Activated gamma-delta T cell (primary cell): ENCODE data around the gene IFI16.
"Not testable (repeated sequence)": the region's sequence is repeated elsewhere in the genome, so short reads cannot be mapped to it uniquely, and the experiment has no call there.

ENCODE experiments used
- DNase-seq: peaks from one replicate; lab custom pipeline; 2025; lab: John Stamatoyannopoulos, UW
- total RNA-seq, 2 donors: gene quantifications; one replicate each; lab custom pipeline; 2026; lab: John Stamatoyannopoulos, UW

The IFI16 gene
- total RNA-seq: 163 to 196 reads per million in 2 donors

- DNase-seq: no peak
These were observed at the start of gene IFI16 for GRCh38 chr1:159009704-159010361. IFI16 (plus strand) TSS chr1:159009907; CDS start chr1:159014681, 4,774 bp downstream.

GRCh38 chr1:158961178-158961577 lies 48.5 kb upstream of the IFI16 start:
- no peak for DNase-seq

- DNase-seq: no peak
These were observed 46.7 kb upstream of the IFI16 start for GRCh38 chr1:158962983-158963382.

- DNase-seq: no peak
These were observed 40.5 kb upstream of the IFI16 start for GRCh38 chr1:158969166-158969565.

GRCh38 chr1:158969855-158970254 lies 39.9 kb upstream of the IFI16 start:
- DNase-seq: no peak

- DNase-seq: no peak
These were observed 36.9 kb upstream of the IFI16 start for GRCh38 chr1:158972841-158973240.

- no peak for DNase-seq
These were observed 33.5 kb upstream of the IFI16 start for GRCh38 chr1:158976219-158976618.

GRCh38 chr1:158978730-158979129 lies 31.0 kb upstream of the IFI16 start:
- DNase-seq: no peak

- DNase-seq: no peak
These were observed 30.5 kb upstream of the IFI16 start for GRCh38 chr1:158979229-158979628.

GRCh38 chr1:158983235-158983634 lies 26.5 kb upstream of the IFI16 start:
- no peak for DNase-seq

GRCh38 chr1:158984386-158984785 lies 25.3 kb upstream of the IFI16 start:
- no peak for DNase-seq

GRCh38 chr1:158989424-158989823 lies 20.3 kb upstream of the IFI16 start:
- DNase-seq: no peak

- no peak for DNase-seq
These were observed 16.9 kb upstream of the IFI16 start for GRCh38 chr1:158992787-158993312.

GRCh38 chr1:158996998-158997397 lies 12.7 kb upstream of the IFI16 start:
- DNase-seq: no peak

- no peak for DNase-seq
These were observed 11.5 kb upstream of the IFI16 start for GRCh38 chr1:158998037-158998780.

GRCh38 chr1:158998781-158999161 lies 10.9 kb upstream of the IFI16 start:
- DNase-seq: no peak

GRCh38 chr1:158999316-159000069 lies 10.2 kb upstream of the IFI16 start:
- DNase-seq: no peak

- DNase-seq: no peak
These were observed 9.7 kb upstream of the IFI16 start for GRCh38 chr1:159000070-159000409.

GRCh38 chr1:159000625-159001024 lies 9.1 kb upstream of the IFI16 start:
- no peak for DNase-seq

- DNase-seq: no peak
These were observed 4.5 kb upstream of the IFI16 start for GRCh38 chr1:159005161-159005560.

GRCh38 chr1:159005676-159006075 lies 4.0 kb upstream of the IFI16 start:
- DNase-seq: no peak

- not testable (repeated sequence) for DNase-seq
These were observed 3.4 kb upstream of the IFI16 start for GRCh38 chr1:159006210-159006807.
